Measurements from ENCODE around the gene VGLL3. TPM values are rescaled to one million over a fixed set of nuclear protein-coding genes. Genes with fewer than 3 reads are reported as not detected.

The VGLL3 gene
- total RNA-seq, 1 experiment from 2014 or later, result under 0.01 TPM

GRCh38 chr3:86965166-86965565 is 25.8 kb downstream of the VGLL3 start:
- in situ Hi-C loops (cut with HindIII; ENCODE audit: low pct_unique_long_range_greater_than_20kb, low sequenced_read_pairs), result no loop called here
- DNase-seq (ENCODE audit: low read depth), result no peak

- no peak for DNase-seq (ENCODE audit: low read depth)
- in situ Hi-C loops (cut with HindIII; ENCODE audit: low pct_unique_long_range_greater_than_20kb, low sequenced_read_pairs), result no loop called here
Measured at GRCh38 chr3:86963611-86964010, 27.3 kb downstream of the VGLL3 start.

GRCh38 chr3:86961297-86961696 is 29.7 kb downstream of the VGLL3 start:
- in situ Hi-C loops (cut with HindIII; ENCODE audit: low pct_unique_long_range_greater_than_20kb, low sequenced_read_pairs), result no loop called here
- DNase-seq (ENCODE audit: low read depth), result no peak

GRCh38 chr3:86960550-86960949 is 30.4 kb downstream of the VGLL3 start:
- DNase-seq (ENCODE audit: low read depth), result no peak
- in situ Hi-C loops (cut with HindIII; ENCODE audit: low pct_unique_long_range_greater_than_20kb, low sequenced_read_pairs), result no loop called here

- DNase-seq (ENCODE audit: low read depth), result no peak
- in situ Hi-C loops (cut with HindIII; ENCODE audit: low pct_unique_long_range_greater_than_20kb, low sequenced_read_pairs), result no loop called here
Measured at GRCh38 chr3:86958534-86958933, 32.4 kb downstream of the VGLL3 start.

GRCh38 chr3:86954747-86955146 is 36.2 kb downstream of the VGLL3 start:
- DNase-seq (ENCODE audit: low read depth), result no peak
- in situ Hi-C loops (cut with HindIII; ENCODE audit: low pct_unique_long_range_greater_than_20kb, low sequenced_read_pairs), result no loop called here

- in situ Hi-C loops (cut with HindIII; ENCODE audit: low pct_unique_long_range_greater_than_20kb, low sequenced_read_pairs), result no loop called here
- no peak for DNase-seq (ENCODE audit: low read depth)
Measured at GRCh38 chr3:86954226-86954625, 36.7 kb downstream of the VGLL3 start.

GRCh38 chr3:86951322-86951721 is 39.6 kb downstream of the VGLL3 start:
- in situ Hi-C loops (cut with HindIII; ENCODE audit: low pct_unique_long_range_greater_than_20kb, low sequenced_read_pairs), result no loop called here
- DNase-seq (ENCODE audit: low read depth), result no peak

GRCh38 chr3:86950717-86951116 is 40.2 kb downstream of the VGLL3 start:
- in situ Hi-C loops (cut with HindIII; ENCODE audit: low pct_unique_long_range_greater_than_20kb, low sequenced_read_pairs), result no loop called here
- no peak for DNase-seq (ENCODE audit: low read depth)

GRCh38 chr3:86949850-86950249 is 41.1 kb downstream of the VGLL3 start:
- no peak for DNase-seq (ENCODE audit: low read depth)
- in situ Hi-C loops (cut with HindIII; ENCODE audit: low pct_unique_long_range_greater_than_20kb, low sequenced_read_pairs), result no loop called here

GRCh38 chr3:86948822-86949221 is 42.1 kb downstream of the VGLL3 start:
- in situ Hi-C loops (cut with HindIII; ENCODE audit: low pct_unique_long_range_greater_than_20kb, low sequenced_read_pairs), result no loop called here
- no peak for DNase-seq (ENCODE audit: low read depth)

- in situ Hi-C loops (cut with HindIII; ENCODE audit: low pct_unique_long_range_greater_than_20kb, low sequenced_read_pairs), result no loop called here
- no peak for DNase-seq (ENCODE audit: low read depth)
Measured at GRCh38 chr3:86942206-86942605, 48.7 kb downstream of the VGLL3 start.

GRCh38 chr3:86938416-86939105 is 52.4 kb downstream of the VGLL3 start:
- no peak for DNase-seq (ENCODE audit: low read depth)
- in situ Hi-C loops (cut with HindIII; ENCODE audit: low pct_unique_long_range_greater_than_20kb, low sequenced_read_pairs), result no loop called here

GRCh38 chr3:86937306-86937791 is 53.6 kb downstream of the VGLL3 start:
- in situ Hi-C loops (cut with HindIII; ENCODE audit: low pct_unique_long_range_greater_than_20kb, low sequenced_read_pairs), result no loop called here
- no peak for DNase-seq (ENCODE audit: low read depth)

GRCh38 chr3:86934851-86935250 is 56.1 kb downstream of the VGLL3 start:
- no peak for DNase-seq (ENCODE audit: low read depth)
- in situ Hi-C loops (cut with HindIII; ENCODE audit: low pct_unique_long_range_greater_than_20kb, low sequenced_read_pairs), result no loop called here

GRCh38 chr3:86930831-86931230 is 60.1 kb downstream of the VGLL3 start:
- in situ Hi-C loops (cut with HindIII; ENCODE audit: low pct_unique_long_range_greater_than_20kb, low sequenced_read_pairs), result no loop called here
- DNase-seq (ENCODE audit: low read depth), result no peak

GRCh38 chr3:86930181-86930580 is 60.8 kb downstream of the VGLL3 start:
- in situ Hi-C loops (cut with HindIII; ENCODE audit: low pct_unique_long_range_greater_than_20kb, low sequenced_read_pairs), result no loop called here
- no peak for DNase-seq (ENCODE audit: low read depth)

GRCh38 chr3:86929046-86929445 is 61.9 kb downstream of the VGLL3 start:
- DNase-seq (ENCODE audit: low read depth), result no peak
- in situ Hi-C loops (cut with HindIII; ENCODE audit: low pct_unique_long_range_greater_than_20kb, low sequenced_read_pairs), result no loop called here

GRCh38 chr3:86923071-86923491 is 67.9 kb downstream of the VGLL3 start:
- no peak for DNase-seq (ENCODE audit: low read depth)
- in situ Hi-C loops (cut with HindIII; ENCODE audit: low pct_unique_long_range_greater_than_20kb, low sequenced_read_pairs), result no loop called here

- in situ Hi-C loops (cut with HindIII; ENCODE audit: low pct_unique_long_range_greater_than_20kb, low sequenced_read_pairs), result no loop called here
- DNase-seq (ENCODE audit: low read depth), result no peak
Measured at GRCh38 chr3:86921971-86922680, 68.8 kb downstream of the VGLL3 start.
